H1 (cell line): ENCODE results near the gene PORCN. TPM values are rescaled to one million over a fixed set of nuclear protein-coding genes. Genes with fewer than 3 reads are reported as not detected.

Experiments used
- CTCF ChIA-PET: fragments of 300-600 bp; sonication (Branson Sonifier 250); formaldehyde crosslinking; loops from one replicate; lab custom pipeline; 2021; ENCODE audit not compliant: partially characterized antibody; lab: Charles Lee
- POLR2A ChIA-PET: fragments of 300-600 bp; sonication (Branson Sonifier 250); formaldehyde crosslinking; loops from one replicate; lab custom pipeline; 2021; ENCODE audit warnings: inconsistent platforms; ENCODE audit not compliant: partially characterized antibody; lab: Charles Lee
- DNase-seq, 2 experiments: peaks; one replicate each; pipeline versions ENCODE4 v3.0.0 to v3.0.0-alpha.2; 2010 to 2022; ENCODE audit warnings: low spot score in 2 of 2, low read depth in 1 of 2, mixed read lengths in 1 of 2
- FAIRE-seq: peaks from 2 replicates; lab custom pipeline; 2011; peaks lifted over from hg19 to GRCh38; lab: Jason Lieb, UNC
- H2AFZ ChIP-seq: 2 replicates; pipeline ENCODE4 v1.8.1; 2012; ENCODE audit warnings: low read length, inconsistent platforms
- H2AK5ac ChIP-seq: 2 replicates; pipeline ENCODE4 v1.6.1; 2013; ENCODE audit warnings: low read depth, low read length
- H2BK120ac ChIP-seq: replicated peaks from 2 replicates; pipeline ENCODE3; 2013; ENCODE audit warnings: low read depth, low read length, inconsistent platforms
- H2BK12ac ChIP-seq: 2 replicates; pipeline ENCODE4 v1.6.1; 2013; ENCODE audit warnings: low read depth, low read length
- H2BK15ac ChIP-seq: 2 replicates; pipeline ENCODE4 v1.6.1; 2013; ENCODE audit warnings: low read length
- H2BK20ac ChIP-seq: 2 replicates; pipeline ENCODE4 v1.6.1; 2013; ENCODE audit warnings: low read length
- H2BK5ac ChIP-seq: 2 replicates; pipeline ENCODE4 v1.6.1; 2013; ENCODE audit warnings: low read depth, low read length
- H3K14ac ChIP-seq: 2 replicates; pipeline ENCODE4 v1.6.1; 2013; ENCODE audit warnings: inconsistent platforms; ENCODE audit not compliant: insufficient read length
- H3K18ac ChIP-seq: 2 replicates; pipeline ENCODE4 v1.6.1; 2013; ENCODE audit warnings: low read length; ENCODE audit errors: extremely low read depth
- H3K23ac ChIP-seq: 2 replicates; pipeline ENCODE4 v1.6.1; 2013; ENCODE audit warnings: inconsistent platforms; ENCODE audit not compliant: insufficient read length
- H3K23me2 ChIP-seq: 2 replicates; pipeline ENCODE4 v1.6.1; 2013; ENCODE audit warnings: low read depth, low read length
- H3K27ac ChIP-seq: 2 replicates; pipeline ENCODE4 v1.6.1; 2011; ENCODE audit warnings: low read depth, low read length, inconsistent platforms
- H3K27me3 ChIP-seq, 4 experiments: replicated peaks in 1 of 4; 1 replicate in 1 of 4; 2 replicates in 3 of 4; pipeline versions ENCODE4 v1.6.1 to v1.8.1; 2011 to 2013; ENCODE audit warnings: low read length in 3 of 4, mild to moderate bottlenecking in 3 of 4, inconsistent platforms in 2 of 4, mixed read lengths in 2 of 4, moderate library complexity in 1 of 4; ENCODE audit not compliant: control insufficient read depth in 3 of 4, insufficient read depth in 3 of 4; ENCODE audit errors: extremely low read depth in 1 of 4
- H3K36me3 ChIP-seq, 4 experiments: 2 replicates each; pipeline versions ENCODE4 v1.6.1 to v1.8.1; 2011 to 2013; ENCODE audit warnings: mild to moderate bottlenecking in 4 of 4, low read length in 3 of 4, moderate library complexity in 2 of 4, control low read depth in 1 of 4, inconsistent platforms in 1 of 4; ENCODE audit not compliant: insufficient read depth in 4 of 4, control insufficient read depth in 2 of 4
- H3K4ac ChIP-seq: replicated peaks from 2 replicates; pipeline ENCODE3; 2013; ENCODE audit warnings: low read length, low read depth, mixed read lengths, inconsistent platforms; ENCODE audit not compliant: insufficient read length
- H3K4me1 ChIP-seq, 4 experiments: replicated peaks in 1 of 4; 1 replicate in 1 of 4; 2 replicates in 3 of 4; pipeline versions ENCODE4 v1.6.1 to v1.8.1; 2011 to 2013; ENCODE audit warnings: low read length in 3 of 4, inconsistent platforms in 2 of 4, mixed read lengths in 1 of 4; ENCODE audit not compliant: insufficient read depth in 4 of 4, control insufficient read depth in 3 of 4
- H3K4me2 ChIP-seq, 2 experiments: 2 replicates each; pipeline versions ENCODE4 v1.6.1 to v1.8.1; 2011 to 2013; ENCODE audit warnings: low read depth in 2 of 2, low read length in 2 of 2, control low read depth in 1 of 2, inconsistent platforms in 1 of 2, mild to moderate bottlenecking in 1 of 2; ENCODE audit not compliant: insufficient read depth in 1 of 2
- H3K4me3 ChIP-seq, 4 experiments: fragments of 200-600, 300-600 bp in 1 of 4; sonication (generic), shearing (Covaris generic), sonication (Bioruptor Twin) in 1 of 4; 2 replicates each; pipeline versions ENCODE4 v1.5.1 to v1.8.1; 2011 to 2016; ENCODE audit warnings: low read length in 4 of 4, low read depth in 3 of 4, control low read depth in 2 of 4, inconsistent platforms in 2 of 4, mild to moderate bottlenecking in 2 of 4, mixed read lengths in 1 of 4, moderate library complexity in 1 of 4; ENCODE audit not compliant: insufficient read depth in 2 of 4; ENCODE audit errors: extremely low read depth in 1 of 4
- H3K56ac ChIP-seq: replicated peaks from 2 replicates; pipeline ENCODE3; 2013; ENCODE audit warnings: low read depth, mild to moderate bottlenecking, mixed read lengths, low read length, inconsistent platforms; ENCODE audit not compliant: insufficient read length
- H3K79me1 ChIP-seq: 2 replicates; pipeline ENCODE4 v1.6.1; 2013; ENCODE audit warnings: low read depth, low read length, control low read depth
- H3K79me2 ChIP-seq, 2 experiments: 2 replicates each; pipeline versions ENCODE4 v1.6.1 to v1.8.1; 2012 to 2013; ENCODE audit warnings: low read length in 2 of 2, mild to moderate bottlenecking in 2 of 2, inconsistent platforms in 1 of 2; ENCODE audit not compliant: insufficient read depth in 2 of 2, control insufficient read depth in 1 of 2
- H3K9ac ChIP-seq, 4 experiments: replicated peaks in 1 of 4; 1 replicate in 1 of 4; 2 replicates in 3 of 4; pipeline versions ENCODE4 v1.6.1 to v1.8.1; 2011 to 2013; ENCODE audit warnings: low read depth in 3 of 4, low read length in 3 of 4, control low read depth in 2 of 4, mild to moderate bottlenecking in 2 of 4, moderate library complexity in 2 of 4, inconsistent platforms in 1 of 4; ENCODE audit errors: extremely low read depth in 1 of 4
- H3K9me3 ChIP-seq, 2 experiments: 2 replicates each; pipeline versions ENCODE4 v1.6.1 to v1.8.1; 2012 to 2013; ENCODE audit warnings: mild to moderate bottlenecking in 2 of 2, moderate library complexity in 2 of 2, control low read depth in 1 of 2, inconsistent platforms in 1 of 2, low read depth in 1 of 2, low read length in 1 of 2, mixed read lengths in 1 of 2; ENCODE audit not compliant: insufficient read depth in 2 of 2
- H4K20me1 ChIP-seq, 2 experiments: replicated peaks in 1 of 2; 2 replicates each; pipeline versions ENCODE3 to v1.8.1; 2011 to 2013; ENCODE audit warnings: inconsistent platforms in 2 of 2, low read length in 2 of 2, mild to moderate bottlenecking in 1 of 2; ENCODE audit not compliant: insufficient read depth in 2 of 2, control insufficient read depth in 1 of 2
- H4K5ac ChIP-seq: 2 replicates; pipeline ENCODE4 v1.6.1; 2013; ENCODE audit warnings: low read length, low read depth, mixed read lengths, inconsistent platforms; ENCODE audit not compliant: insufficient read length
- H4K8ac ChIP-seq: 2 replicates; pipeline ENCODE4 v1.8.0; 2013; ENCODE audit warnings: mild to moderate bottlenecking, moderate library complexity, low read length, inconsistent platforms; ENCODE audit not compliant: insufficient read depth; ENCODE audit errors: extremely low read depth
- H4K91ac ChIP-seq: replicated peaks from 2 replicates; pipeline ENCODE3; 2013; ENCODE audit warnings: low read length, mixed read lengths, inconsistent platforms; ENCODE audit not compliant: insufficient read length
- BCL11A ChIP-seq, 2 experiments: IDR thresholded peaks; one replicate each; pipeline ENCODE4 v1.6.1; 2011; ENCODE audit warnings: low read depth in 2 of 2, low read length in 2 of 2, mild to moderate bottlenecking in 2 of 2
- CHD1 ChIP-seq: IDR thresholded peaks from 2 replicates; pipeline ENCODE4 v1.6.1; 2012; ENCODE audit warnings: low read depth, low read length, improper control_type of control experiment
- E2F6 ChIP-seq: IDR thresholded peaks from 2 replicates; pipeline ENCODE4 v1.6.1; 2012; ENCODE audit warnings: inconsistent platforms
- HDAC6 ChIP-seq: IDR thresholded peaks from one replicate; pipeline ENCODE4 v1.7.1; 2012; ENCODE audit warnings: low read depth, mild to moderate bottlenecking, inconsistent platforms, low read length, moderate library complexity
- PHF8 ChIP-seq: fragments of 200-600 bp; sonication (generic); conservative IDR thresholded peaks from 2 replicates; pipeline ENCODE4 v1.7.1; 2012; ENCODE audit warnings: low read depth, mild to moderate bottlenecking, inconsistent platforms, low read length, moderate library complexity
- RAD21 ChIP-seq, 2 experiments: IDR thresholded peaks in 1 of 2; conservative IDR thresholded peaks in 1 of 2; 2 replicates each; pipeline ENCODE4 v1.6.1; 2011; ENCODE audit warnings: low read depth in 2 of 2, low read length in 2 of 2, improper control_type of control experiment in 1 of 2, inconsistent platforms in 1 of 2, mild to moderate bottlenecking in 1 of 2, moderate library complexity in 1 of 2
- RNF2 ChIP-seq: fragments of 200-900, 300-1000 bp; sonication (generic); IDR thresholded peaks from 2 replicates; pipeline ENCODE4 v1.7.1; 2016; ENCODE audit warnings: borderline replicate concordance, low read depth, mild to moderate bottlenecking, antibody characterized with exemption, low read length; ENCODE audit not compliant: poor library complexity, severe bottlenecking; ENCODE audit errors: missing control alignments
- SAP30 ChIP-seq: fragments of 300-600 bp; sonication (generic); IDR thresholded peaks from 2 replicates; pipeline ENCODE4 v1.7.1; 2012; ENCODE audit warnings: low read length, moderate library complexity, mild to moderate bottlenecking, inconsistent platforms; ENCODE audit not compliant: insufficient read depth, insufficient replicate concordance
- SUZ12 ChIP-seq: fragments of 200-600 bp; sonication (generic); IDR thresholded peaks from 2 replicates; pipeline ENCODE4 v1.6.1; 2012; ENCODE audit warnings: mild to moderate bottlenecking, inconsistent platforms, low read length, moderate library complexity, mixed read lengths
- TAF1 ChIP-seq: IDR thresholded peaks from 2 replicates; pipeline ENCODE4 v1.6.1; 2011; ENCODE audit warnings: mild to moderate bottlenecking, low read depth, low read length
- TAF7 ChIP-seq: optimal IDR thresholded peaks from 2 replicates; pipeline ENCODE3; 2011; ENCODE audit warnings: low read depth, mild to moderate bottlenecking, inconsistent platforms, low read length, moderate library complexity, borderline replicate concordance
- YY1 ChIP-seq: IDR thresholded peaks from 2 replicates; pipeline ENCODE4 v1.6.1; 2011; ENCODE audit warnings: low read depth, mild to moderate bottlenecking, low read length
- WGBS, 2 experiments: shearing (Covaris generic) in 1 of 2; methylation state at CpG; one replicate each; pipeline versions ENCODE4 v1.1.6 to v1.1.7; 2013 to 2015; ENCODE audit warnings: low lambda C conversion rate in 2 of 2, mixed read lengths in 2 of 2, inconsistent platforms in 1 of 2, low coverage in 1 of 2, missing lambda C conversion rate in 1 of 2; ENCODE audit not compliant: insufficient replicate concordance in 2 of 2, insufficient coverage in 1 of 2, insufficient read length in 1 of 2; ENCODE audit errors: extremely low coverage in 1 of 2, missing lambda C conversion rate in 1 of 2; 5-methylcytosine and 5-hydroxymethylcytosine counted together
- polyA plus RNA-seq, 7 experiments: library from polyadenylated mRNA; depleted of rRNA in 3 of 7; stranded (reverse) in 5 of 7; unstranded in 2 of 7; fragments of >200 nt in 5 of 7; fragments of 200-250 nt in 2 of 7; gene quantifications; 1 replicate in 5 of 7; 2 replicates in 1 of 7; 4 replicates in 1 of 7; pipeline versions ENCODE4 v1.2.1 to v1.2.3, GENCODE V29; 2011 to 2013; ENCODE audit warnings: missing spikeins in 2 of 7, mixed read lengths in 2 of 7
- total RNA-seq: library from RNA; stranded (reverse); fragmentation: NEBNext Ultra II Directional; extraction: Animal tissue kit (Norgen Biotek cat#: 25700); gene quantifications from 2 replicates; pipeline ENCODE4 v1.2.1, GENCODE V29; 2021

Gene PORCN
- total and polyA plus RNA-seq, 2 of the 8 experiments (the other 6 are each of a cell fraction or from before 2014, with no cell fraction given) = 14.6 to 34.1 TPM

DNA sequence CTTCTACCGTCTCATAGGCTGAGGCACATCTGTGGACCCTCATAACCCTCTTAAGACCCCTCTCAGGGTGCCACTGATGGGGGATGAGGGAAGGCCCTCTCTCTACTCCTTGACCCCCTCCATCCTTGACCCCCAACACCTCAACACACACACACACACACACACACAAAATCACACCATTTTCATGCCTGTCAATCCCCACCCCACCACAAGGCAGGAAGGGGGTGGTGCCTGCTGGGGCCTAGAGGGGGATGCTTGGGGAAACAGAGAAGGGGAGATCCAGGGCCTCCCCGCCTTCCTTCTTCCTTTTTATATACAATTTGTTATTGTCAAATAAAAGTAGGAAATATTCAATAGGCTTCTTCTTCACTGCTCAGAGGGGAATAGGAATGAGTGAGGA is 11.7 kb downstream of the PORCN start:
- CTCF ChIA-PET = no interaction called here
- no peak for TF ChIP-seq PHF8
- TF ChIP-seq YY1 = no peak
- no peak for TF ChIP-seq RNF2
- TF ChIP-seq HDAC6 = no peak
- no peak for TF ChIP-seq TAF1
- TF ChIP-seq RAD21 (IDR thresholded peaks at IDR 0.05 in 1 of 2, conservative IDR thresholded peaks at IDR 0.05 in 1 of 2; ENCODE audit: low read depth in 2 of 2, low read length in 2 of 2) = no peak
- no peak for TF ChIP-seq CHD1
- TF ChIP-seq SUZ12 = no peak
- no peak for TF ChIP-seq E2F6
- TF ChIP-seq TAF7 = no peak
- TF ChIP-seq SAP30 = no peak
- no peak for TF ChIP-seq BCL11A (IDR thresholded peaks at IDR 0.05; ENCODE audit: low read depth in 2 of 2, low read length in 2 of 2)

More for the DNA sequence above, 11.7 kb downstream of the PORCN start:
- H3K4ac ChIP-seq = no peak overlapping the region
- H3K14ac ChIP-seq = no peak overlapping the region
- no peak overlapping the region for H3K23ac ChIP-seq
- H3K9me3 ChIP-seq = no peaks in the 10 kb centered on the region
- FAIRE-seq = no peak
- H2BK120ac ChIP-seq = no peak overlapping the region
- H4K8ac ChIP-seq = no peak overlapping the region
- no peak overlapping the region for H4K91ac ChIP-seq
- H3K23me2 ChIP-seq = peaks cover 2% of the 10 kb centered on the region; the same call in 1 of the 2 replicates
- no peak for DNase-seq
- H4K20me1 ChIP-seq = no peaks in the 10 kb centered on the region
- 100% methylated on average over 1 of the region's 2 CpGs; no CpG with 5 or more reads in 1 of the 2 experiments for WGBS, 2 experiments
- no peak overlapping the region for H3K4me3 ChIP-seq
- no peak overlapping the region for H3K56ac ChIP-seq
- H3K9ac ChIP-seq = no peak overlapping the region
- H3K18ac ChIP-seq = no peak overlapping the region; the same call in 1 of the 2 replicates
- H3K79me2 ChIP-seq = peaks cover 0 to 9% of the 10 kb centered on the region in 2 experiments; a peak in 2 of 4 replicates
- no peak overlapping the region for H2BK15ac ChIP-seq
- peak overlapping the region in 1 of 2 experiments; percentile 58; a peak in 2 of 4 replicates for H3K4me2 ChIP-seq
- no peak overlapping the region for H2BK20ac ChIP-seq
- no peaks in the 10 kb centered on the region for H3K79me1 ChIP-seq
- H2BK5ac ChIP-seq = no peak overlapping the region
- H3K4me1 ChIP-seq = peaks cover 0 to 5% (median 0%) of the 10 kb centered on the region in 4 experiments; a peak in 1 of 7 replicates
- H2BK12ac ChIP-seq = no peak overlapping the region
- H3K27me3 ChIP-seq = no peaks in the 10 kb centered on the region
- POLR2A ChIA-PET = no interaction called here
- H2AFZ ChIP-seq = no peak overlapping the region
- H2AK5ac ChIP-seq = no peak overlapping the region
- no peak overlapping the region for H3K27ac ChIP-seq
- no peak overlapping the region for H4K5ac ChIP-seq
- H3K36me3 ChIP-seq = peaks cover 0 to 11% (median 4%) of the 10 kb centered on the region in 4 experiments; a peak in 6 of 8 replicates
